NCI-H82 (cell line): ENCODE data around the gene FEV.
"Not testable (repeated sequence)": the region's sequence is repeated elsewhere in the genome, so short reads cannot be mapped to it uniquely, and the experiment has no call there.

Source experiments
- DNase-seq: peaks from one replicate; lab custom pipeline; 2025; lab: John Stamatoyannopoulos, UW

Gene FEV

DNA sequence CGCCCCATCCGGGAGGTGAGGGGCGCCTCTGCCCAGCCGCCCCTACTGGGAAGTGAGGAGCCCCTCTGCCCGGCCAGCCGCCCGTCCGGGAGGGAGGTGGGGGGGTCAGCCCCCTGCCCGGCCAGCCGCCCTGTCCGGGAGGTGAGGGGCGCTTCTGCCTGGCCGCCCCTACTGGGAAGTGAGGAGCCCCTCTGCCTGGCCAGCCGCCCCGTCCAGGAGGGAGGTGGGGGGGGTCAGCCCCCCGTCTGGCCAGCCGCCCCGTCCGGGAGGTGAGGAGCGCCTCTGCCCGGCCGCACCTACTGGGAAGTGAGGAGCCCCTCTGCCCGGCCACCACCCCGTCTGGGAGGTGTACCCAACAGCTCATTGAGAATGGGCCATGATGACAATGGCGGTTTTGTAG, 53.2 kb downstream of the FEV start:
- DNase-seq, result not testable (repeated sequence)
